ENCODE data around the gene GJB5. TPM values are rescaled to one million over a fixed set of nuclear protein-coding genes. Genes with fewer than 3 reads are reported as not detected.
"Not testable (repeated sequence)": the region's sequence is repeated elsewhere in the genome, so short reads cannot be mapped to it uniquely, and the experiment has no call there.

GJB5 gene
- total RNA-seq, 1 donor from 2014 or later = not detected

DNA sequence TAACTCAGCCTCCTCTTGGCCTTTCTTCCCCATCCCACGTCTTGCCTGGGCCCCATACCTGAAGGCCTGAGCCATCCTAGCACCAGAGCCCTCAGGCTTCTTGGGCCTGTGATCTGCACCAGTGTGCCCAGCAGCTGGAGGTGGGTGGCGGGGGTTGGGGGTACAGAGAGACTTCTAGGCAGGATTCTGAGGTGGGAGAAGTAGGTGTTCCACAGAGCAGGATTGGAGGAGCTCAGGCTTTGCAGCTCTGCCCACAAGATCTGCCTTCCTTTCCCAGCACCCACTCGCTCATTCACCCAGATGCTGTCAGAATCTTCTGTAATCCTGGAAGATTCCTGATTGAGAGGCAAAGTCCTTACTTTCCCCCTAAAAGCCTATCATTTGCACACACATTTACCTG, 10.0 kb upstream of the GJB5 start:
- intact Hi-C loops (cut with micrococcal nuclease) = loop anchor here (5.0 kb wide), 1 partner anchor 1113 kb away; no protein-coding TSS in a partner anchor

DNA sequence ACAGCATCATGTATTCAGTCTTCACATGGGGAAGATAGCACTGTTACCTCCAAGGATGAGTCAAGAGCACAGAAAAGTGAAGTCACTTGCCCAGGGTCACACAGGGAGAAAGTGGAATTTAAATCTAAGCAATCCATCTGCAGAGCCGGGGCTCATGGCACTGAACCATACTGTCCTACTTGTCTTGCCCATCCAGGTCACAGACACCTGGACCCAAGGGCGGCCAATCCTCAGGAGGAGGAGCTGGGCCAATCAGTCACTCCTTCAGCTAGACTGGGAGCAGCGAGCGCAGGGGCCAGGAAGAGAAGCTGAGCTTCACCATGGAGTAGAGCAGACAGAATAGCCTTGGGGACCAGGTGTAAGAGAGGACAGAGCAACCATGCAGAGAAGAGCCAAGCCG, 9.2 kb upstream of the GJB5 start:
- intact Hi-C loops (cut with micrococcal nuclease) = no loop called here

DNA sequence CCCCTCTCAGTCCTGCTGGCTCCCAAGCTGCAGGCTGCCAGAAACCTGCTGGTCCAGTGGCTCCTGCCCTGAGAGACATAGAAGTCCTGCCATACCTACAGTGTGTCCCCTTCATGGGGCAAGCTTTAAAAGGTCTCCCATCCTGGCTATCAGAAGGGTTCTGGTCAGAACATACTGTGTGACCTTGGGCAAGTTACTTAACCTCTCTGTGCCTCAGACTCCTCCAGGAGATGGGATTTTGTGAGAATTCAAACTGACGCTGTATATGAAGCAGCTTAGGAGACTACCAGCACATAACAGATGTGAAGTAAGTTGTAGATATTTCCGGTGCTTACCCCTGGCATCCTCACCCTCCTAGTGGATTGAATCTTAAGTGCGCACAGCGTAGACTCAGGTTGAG, 8.7 kb upstream of the GJB5 start:
- intact Hi-C loops (cut with micrococcal nuclease) = no loop called here

DNA sequence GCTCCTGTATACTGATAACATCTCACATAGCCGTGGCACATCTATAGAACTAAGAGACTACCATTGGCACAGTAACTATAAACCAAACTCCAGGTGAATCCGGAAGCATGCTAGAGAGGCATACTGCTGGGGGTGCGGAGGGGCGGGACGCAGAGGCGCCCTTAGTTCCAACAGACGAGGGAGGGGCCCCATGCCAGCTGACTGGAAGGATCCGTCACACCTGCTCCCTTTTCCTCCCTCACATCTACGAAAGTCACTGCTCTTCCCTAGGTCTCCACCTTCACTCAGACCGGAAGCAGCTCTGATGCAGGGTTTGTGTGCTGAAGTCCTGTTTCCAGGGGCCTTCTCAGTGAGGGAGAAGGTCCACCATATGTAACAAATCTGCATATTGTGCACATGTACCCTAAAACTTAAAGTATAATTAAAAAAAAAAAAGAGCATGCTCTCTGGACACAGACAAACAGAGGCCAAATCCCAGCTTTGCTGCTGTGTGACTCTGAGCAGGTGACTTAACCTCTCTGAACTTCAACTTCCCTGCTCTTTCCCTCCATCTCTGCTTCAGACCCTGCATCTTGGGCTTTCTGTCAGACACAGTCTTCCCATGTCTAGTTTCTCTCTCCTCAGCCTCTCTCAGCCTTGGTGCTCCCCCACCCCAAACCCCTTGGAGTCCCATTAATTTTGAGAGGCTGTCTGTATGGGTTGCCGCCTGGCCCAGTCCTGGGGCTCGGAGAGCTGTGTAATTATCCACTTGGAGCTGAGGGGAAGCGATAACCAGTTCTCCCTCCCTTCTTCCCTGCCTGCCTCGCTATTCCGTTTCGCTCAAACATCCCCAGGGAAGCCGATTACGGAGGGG, 7.8 kb upstream of the GJB5 start:
- intact Hi-C loops (cut with micrococcal nuclease) = no loop called here

DNA sequence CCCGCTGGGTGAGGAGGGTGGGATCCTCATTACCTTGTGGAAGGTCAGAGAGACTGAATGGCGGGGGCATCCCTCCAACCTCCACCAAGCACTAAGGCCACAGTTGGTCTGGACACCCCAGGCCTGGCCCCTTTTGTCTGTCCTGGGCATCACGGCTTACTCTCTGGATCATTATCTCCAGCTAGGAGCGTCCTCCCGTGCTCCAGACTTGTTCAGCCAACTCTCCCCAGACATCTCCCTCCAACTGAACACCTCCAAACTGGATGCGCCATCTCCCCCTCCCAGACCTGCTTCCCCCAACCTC, 7.3 kb upstream of the GJB5 start:
- intact Hi-C loops (cut with micrococcal nuclease) = no loop called here

DNA sequence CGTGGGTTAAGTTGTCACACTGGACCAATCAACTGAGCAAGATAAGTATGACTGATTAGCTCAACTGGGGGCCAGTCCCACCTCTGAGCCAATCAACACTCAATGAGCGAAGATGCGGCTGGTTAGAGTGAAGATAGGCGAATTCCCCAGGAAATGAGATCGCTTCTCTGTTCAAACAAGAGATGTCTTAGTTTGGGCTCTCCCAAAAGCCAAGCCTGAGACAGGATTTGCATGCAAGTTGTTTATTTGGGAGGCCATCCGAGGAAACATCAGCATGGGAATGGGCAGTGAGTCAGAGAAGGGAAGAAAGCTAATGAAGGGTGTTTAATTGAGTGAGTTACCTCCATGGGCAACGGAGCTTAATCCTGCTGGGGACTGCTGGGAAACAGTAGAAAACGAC, 4.9 kb upstream of the GJB5 start:
- intact Hi-C loops (cut with micrococcal nuclease) = no loop called here

DNA sequence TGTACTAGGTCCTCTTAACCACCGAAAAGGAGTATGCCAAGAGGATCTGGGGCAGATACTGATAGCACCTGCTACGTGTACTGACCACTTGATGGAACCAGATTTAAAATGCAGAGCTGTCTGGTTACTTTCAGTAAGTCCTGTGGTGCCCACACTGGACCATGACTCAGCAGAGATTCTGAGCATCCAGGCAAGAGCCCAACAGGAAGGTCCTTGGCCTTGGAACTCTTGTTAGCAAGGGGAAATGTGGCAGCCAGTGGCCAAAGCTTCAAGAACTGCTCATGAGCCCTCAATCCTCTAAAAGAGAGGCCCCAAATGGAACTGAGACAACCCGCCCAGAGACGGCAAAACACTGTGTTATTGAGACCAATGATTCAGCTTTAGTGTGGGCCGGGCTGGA, 4.2 kb upstream of the GJB5 start:
- intact Hi-C loops (cut with micrococcal nuclease) = no loop called here

DNA sequence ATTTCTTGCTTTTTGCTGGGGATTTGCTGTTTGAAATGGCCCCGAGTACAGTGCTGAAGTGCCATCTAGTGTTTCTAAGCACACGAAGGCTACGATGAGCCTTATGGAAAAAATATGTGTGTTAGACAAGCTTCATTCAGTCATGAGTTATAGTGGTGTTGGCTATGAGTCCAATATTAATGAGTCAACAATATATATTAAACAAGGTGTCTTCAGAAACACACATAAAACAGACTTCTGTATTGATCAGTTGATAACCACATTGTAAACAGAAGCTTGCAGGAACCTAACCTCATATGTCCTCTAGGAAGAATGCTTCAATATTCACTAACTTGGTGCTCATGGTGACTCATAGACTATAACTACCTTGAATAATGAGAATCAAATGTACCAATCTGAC, 1.7 kb upstream of the GJB5 start:
- intact Hi-C loops (cut with micrococcal nuclease) = no loop called here

DNA sequence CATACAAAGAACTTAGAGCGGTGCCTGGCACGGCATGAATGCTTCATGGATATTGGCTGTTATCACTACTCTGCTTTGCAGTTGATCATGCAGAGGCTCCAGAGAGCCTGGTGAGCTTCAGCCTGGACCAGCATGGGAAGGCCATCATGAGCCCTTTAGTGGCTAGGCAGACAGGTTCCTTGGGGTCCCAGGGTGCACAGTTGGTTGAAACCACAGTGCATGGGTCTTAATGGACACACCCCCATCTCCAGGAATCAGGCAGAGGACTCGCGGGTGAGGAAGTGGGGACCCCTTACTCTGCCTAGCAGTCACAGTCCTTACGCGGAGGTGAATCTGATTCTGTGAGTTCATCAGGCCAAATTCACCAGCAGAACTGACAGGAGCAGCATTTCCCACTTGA, 1.1 kb downstream of the GJB5 start:
- intact Hi-C loops (cut with micrococcal nuclease) = no loop called here

DNA sequence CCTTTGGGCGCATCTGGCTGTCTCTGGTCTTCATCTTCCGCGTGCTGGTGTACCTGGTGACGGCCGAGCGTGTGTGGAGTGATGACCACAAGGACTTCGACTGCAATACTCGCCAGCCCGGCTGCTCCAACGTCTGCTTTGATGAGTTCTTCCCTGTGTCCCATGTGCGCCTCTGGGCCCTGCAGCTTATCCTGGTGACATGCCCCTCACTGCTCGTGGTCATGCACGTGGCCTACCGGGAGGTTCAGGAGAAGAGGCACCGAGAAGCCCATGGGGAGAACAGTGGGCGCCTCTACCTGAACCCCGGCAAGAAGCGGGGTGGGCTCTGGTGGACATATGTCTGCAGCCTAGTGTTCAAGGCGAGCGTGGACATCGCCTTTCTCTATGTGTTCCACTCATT, 2.5 kb downstream of the GJB5 start:
- intact Hi-C loops (cut with micrococcal nuclease) = no loop called here

DNA sequence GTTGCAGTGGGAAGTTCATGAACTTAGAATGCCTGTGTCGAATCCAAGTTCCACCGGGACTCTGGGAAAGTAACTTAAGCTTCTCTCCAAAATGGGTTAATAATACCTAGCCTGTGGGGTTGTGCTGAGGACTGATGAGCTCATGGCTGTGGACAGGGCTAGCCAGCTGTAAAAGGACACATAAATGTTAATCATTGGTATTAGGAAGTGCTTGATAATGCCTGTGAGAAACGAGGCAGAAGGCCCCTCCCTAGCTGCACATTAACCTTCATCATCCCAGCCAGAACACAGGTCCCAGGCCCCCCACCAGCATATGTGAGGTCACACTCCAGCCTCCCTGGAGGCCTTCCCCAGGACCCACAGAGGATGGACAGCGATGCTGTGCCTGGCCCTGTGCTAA, 3.9 kb downstream of the GJB5 start:
- intact Hi-C loops (cut with micrococcal nuclease) = no loop called here

DNA sequence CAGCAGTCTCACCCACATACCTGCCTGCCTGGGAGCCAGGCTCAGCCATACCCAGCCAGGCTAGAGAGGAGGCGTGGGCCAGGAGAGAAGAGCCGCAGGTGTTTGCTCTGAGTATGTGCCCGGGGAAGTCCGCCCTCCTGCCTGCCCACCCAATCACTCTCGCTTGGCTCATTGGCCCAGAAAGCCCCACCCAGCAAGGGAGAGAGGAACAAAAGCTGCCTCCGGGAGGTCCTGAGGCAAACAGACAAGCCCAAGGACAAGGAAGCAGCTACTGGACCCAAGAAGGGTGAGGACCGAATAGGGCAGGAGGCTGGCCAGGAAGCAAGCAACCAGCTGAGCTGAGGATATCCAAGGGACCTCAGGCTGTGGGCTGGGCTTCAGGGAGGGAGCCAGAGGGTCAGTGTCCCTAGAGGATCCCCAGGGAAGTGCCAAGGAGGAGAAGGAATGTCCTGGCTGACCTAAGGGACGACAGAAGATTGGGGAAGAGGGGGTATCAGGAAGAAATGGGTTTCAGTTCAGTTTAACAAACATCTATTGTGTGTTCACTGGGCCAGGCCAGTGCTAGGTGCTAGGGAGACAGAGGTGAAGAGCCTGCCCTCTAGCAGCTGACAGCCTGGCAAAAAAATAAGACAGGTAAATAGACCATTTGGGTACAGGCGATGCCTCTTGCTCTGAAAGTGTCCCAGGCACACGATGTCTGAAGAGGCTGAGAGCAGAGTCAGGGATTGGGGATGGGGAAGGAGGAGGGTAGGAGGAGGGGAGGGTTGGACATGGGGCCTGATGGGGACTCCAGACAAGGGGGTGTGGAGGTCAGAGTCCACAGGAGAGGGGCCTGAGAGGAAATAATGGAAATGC, 4.9 kb downstream of the GJB5 start, which contains the start of gene GJB4:
GJB4 (plus strand) TSS at position 238 of the 855 bp plus-strand sequence. CDS start 1,515 bp downstream, outside the sequence.
- intact Hi-C loops (cut with micrococcal nuclease) = no loop called here

DNA sequence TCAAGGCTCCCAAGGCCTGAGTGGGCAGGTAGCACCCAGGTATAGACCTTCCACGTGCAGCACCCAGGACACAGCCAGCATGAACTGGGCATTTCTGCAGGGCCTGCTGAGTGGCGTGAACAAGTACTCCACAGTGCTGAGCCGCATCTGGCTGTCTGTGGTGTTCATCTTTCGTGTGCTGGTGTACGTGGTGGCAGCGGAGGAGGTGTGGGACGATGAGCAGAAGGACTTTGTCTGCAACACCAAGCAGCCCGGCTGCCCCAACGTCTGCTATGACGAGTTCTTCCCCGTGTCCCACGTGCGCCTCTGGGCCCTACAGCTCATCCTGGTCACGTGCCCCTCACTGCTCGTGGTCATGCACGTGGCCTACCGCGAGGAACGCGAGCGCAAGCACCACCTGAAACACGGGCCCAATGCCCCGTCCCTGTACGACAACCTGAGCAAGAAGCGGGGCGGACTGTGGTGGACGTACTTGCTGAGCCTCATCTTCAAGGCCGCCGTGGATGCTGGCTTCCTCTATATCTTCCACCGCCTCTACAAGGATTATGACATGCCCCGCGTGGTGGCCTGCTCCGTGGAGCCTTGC, 6.4 kb downstream of the GJB5 start:
- intact Hi-C loops (cut with micrococcal nuclease) = no loop called here

DNA sequence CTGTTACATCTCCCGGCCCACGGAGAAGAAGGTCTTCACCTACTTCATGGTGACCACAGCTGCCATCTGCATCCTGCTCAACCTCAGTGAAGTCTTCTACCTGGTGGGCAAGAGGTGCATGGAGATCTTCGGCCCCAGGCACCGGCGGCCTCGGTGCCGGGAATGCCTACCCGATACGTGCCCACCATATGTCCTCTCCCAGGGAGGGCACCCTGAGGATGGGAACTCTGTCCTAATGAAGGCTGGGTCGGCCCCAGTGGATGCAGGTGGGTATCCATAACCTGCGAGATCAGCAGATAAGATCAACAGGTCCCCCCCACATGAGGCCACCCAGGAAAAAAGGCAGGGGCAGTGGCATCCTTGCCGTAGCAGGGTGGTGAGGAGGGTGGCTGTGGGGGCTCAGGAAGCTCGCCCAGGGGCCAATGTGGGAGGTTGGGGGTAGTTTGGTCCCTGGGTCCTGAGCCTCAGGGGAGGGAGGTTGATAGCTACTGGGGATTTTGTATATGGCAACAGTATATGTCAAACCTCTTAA, 7.0 kb downstream of the GJB5 start:
- intact Hi-C loops (cut with micrococcal nuclease) = no loop called here

DNA sequence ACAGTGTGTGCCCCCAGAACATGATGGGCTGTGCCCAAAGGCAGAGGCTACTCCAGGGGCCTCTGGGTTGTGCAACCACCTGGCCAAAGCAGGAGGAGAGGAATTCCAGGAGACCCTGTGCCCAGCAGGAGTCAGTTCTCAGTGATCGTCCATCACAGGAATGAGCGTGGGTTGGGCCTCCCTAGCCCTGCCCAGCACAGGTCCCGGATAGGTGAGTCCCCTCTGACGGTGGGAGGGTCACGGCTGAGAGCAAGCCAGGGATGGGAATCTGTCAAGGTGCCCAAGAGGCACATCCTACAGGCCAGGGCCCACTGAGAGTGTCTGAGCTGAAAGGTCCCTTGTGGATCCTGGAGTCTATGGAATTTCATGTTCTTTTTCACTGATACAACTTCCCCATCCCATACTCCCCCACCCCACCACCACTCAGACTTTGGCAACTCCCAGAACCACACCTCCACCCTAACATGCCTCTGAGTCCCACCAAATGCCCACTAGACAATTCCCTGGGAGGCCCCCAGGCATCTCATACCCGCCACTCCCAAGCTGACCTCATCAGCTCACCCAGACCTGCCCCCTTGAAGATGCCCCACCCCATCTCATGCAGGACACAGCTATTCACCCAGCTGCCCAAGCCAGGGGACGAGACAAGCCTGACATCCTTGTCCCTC, 7.8 kb downstream of the GJB5 start:
- intact Hi-C loops (cut with micrococcal nuclease) = no loop called here

DNA sequence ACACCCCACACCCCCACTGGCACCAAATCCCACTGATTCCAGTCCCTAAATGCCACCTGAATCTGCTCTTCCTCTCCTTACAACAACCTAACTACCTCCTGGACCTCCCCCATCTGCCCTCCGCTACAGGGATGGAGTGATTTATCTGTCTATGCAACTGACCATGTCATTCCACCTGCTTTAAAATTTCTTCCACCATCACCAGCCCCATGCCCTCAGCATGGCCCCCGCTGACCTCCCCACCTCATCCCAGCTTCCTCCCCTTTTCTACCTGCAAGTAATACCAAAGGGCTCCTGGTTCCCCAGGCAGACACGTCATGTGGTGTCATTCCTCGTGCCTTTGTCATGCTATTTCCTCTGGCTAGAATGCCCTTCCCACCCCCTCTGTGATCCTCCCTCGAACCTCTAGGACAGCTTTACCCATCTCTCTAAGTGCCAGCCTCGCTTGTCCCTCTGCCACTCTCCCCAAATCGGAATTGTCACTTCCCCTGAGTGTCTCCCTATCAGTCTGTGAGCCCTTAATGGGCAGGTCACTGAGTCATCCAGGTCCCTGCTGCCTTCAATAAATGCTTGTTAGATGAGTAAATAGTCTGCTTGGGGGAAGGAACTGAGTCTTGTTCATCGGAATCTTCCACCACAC, 8.4 kb downstream of the GJB5 start:
- intact Hi-C loops (cut with micrococcal nuclease) = no loop called here

DNA sequence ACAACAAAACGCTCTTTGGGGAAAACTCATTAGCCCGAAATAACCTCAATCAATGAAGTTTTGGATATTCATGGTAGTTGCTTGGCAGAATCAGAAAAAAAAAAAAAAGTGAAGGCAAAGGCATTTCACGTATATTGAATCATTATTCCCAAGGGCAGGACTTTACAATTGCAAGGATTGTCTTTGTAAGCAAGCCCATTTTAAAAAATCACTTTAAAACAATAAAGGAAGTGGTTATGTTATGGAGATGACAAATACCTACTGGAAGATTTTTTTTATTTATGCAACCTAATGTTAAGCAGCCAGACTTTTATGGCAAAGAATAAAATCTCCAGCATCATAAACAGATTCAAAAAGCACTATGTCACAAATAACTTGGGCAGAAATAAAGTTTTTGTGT, 14.0 kb downstream of the GJB5 start:
- intact Hi-C loops (cut with micrococcal nuclease) = no loop called here

DNA sequence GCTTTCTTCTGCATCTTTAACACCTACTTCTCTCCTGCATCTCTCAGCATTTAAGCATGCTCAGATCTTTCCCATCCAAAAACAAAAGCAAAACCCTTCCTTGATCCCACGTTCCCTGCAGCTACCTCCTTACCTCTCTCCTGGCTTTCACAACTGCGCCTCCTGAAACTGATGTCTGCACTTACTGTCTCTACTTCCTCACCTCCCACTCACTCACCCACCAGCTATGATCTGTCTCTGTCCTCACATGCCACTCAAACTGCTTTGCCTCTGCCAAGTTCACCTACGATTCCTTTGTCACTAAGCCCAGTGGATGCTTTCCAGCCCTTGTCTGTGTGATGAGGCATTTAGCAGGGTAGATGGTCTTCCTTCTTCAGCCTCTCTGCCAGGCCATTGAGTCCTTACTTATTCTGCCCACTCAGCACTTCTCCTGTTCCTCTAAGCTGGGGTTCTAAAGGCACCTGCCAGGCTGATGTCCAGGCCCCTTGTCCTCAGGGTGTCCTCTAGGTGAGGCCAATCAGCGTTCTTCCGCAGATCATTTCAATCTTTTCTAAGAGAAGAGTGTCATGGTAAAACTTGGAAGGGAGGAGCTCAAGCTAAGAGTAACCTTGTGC, 16.2 kb downstream of the GJB5 start:
- intact Hi-C loops (cut with micrococcal nuclease) = no loop called here

DNA sequence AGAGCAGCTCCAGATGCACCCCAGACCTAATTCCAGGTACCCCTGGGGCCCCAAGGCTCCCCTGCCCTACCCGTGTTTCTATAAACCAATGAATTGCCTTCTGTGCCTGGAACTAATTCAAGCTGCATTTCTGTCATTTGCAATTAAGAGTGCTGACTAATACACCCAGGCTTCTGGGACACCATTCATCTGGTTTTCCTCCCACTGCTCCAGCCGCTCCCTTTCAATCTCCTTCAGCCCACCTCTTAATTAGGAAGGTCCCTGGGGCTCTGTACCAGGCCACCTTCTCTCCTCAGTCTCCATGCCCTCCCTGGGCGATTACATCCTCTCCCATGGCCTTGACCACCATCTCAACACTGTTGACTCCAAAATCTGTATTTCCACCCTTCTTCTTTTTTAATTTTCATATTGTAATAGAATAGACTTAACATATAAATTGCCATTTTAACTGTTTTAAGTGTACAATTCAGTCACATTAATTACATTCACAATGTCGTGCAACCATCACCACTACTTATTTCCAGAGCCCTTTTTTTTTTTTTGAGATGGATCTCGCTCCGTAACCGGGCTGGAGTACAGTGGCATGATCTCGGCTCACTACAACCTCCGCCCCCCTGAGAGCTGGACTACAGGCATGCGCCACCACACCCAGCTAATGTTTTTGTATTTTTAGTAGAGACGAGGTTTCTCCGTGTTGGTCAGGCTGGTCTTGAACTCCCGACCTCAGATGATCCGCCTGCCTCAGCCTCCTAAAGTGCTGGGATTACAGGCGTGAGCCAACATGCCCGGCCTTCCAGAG, 16.9 kb downstream of the GJB5 start:
- intact Hi-C loops (cut with micrococcal nuclease) = no loop called here

DNA sequence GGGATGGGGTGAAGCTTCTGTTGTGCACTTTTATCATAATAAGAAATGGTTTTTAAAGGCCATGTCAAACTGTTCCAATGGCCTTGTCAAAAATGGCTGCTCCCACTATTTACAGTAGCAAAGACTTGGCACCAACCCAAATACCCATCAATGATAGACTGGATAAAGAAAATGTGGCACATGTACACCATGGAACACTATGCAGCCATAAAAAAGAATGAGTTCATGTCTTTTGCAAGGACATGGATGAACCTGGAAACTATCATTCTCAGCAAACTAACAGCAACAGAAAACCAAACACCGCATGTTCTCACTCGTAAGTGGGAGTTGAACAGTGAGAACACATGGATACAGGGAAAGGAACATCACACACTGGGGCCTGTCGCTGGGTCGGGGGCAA, 18.3 kb downstream of the GJB5 start:
- intact Hi-C loops (cut with micrococcal nuclease) = not testable (repeated sequence)
